CD14-positive monocyte (primary cell): ENCODE results near the gene MICB. TPM values are rescaled to one million over a fixed set of nuclear protein-coding genes. Genes with fewer than 3 reads are reported as not detected.

Experiments
- DNase-seq, 3 donors: peaks; one replicate each; pipeline ENCODE4 v3.0.0-alpha.2; 2011 to 2022
- H2AFZ ChIP-seq: 2 replicates; pipeline ENCODE4 v1.6.0; 2012; ENCODE audit warnings: mild to moderate bottlenecking, low read depth, low read length, inconsistent platforms; ENCODE audit not compliant: insufficient read depth, poor library complexity, severe bottlenecking
- H3K27ac ChIP-seq, 2 donors: 1 replicate in 1 of 2; 2 replicates in 1 of 2; pipeline ENCODE4 v1.5.1; 2012 to 2013; ENCODE audit warnings: low read length in 2 of 2, control low read depth in 1 of 2, inconsistent platforms in 1 of 2, low read depth in 1 of 2, mild to moderate bottlenecking in 1 of 2
- H3K27me3 ChIP-seq, 2 donors: one replicate each; pipeline versions ENCODE4 v1.6.0 to v1.6.1; 2011 to 2013; ENCODE audit warnings: low read length in 2 of 2; ENCODE audit not compliant: control insufficient read depth in 2 of 2, insufficient read depth in 2 of 2
- H3K36me3 ChIP-seq, 2 donors: replicated peaks in 1 of 2; 1 replicate in 1 of 2; 2 replicates in 1 of 2; pipeline versions ENCODE4 v1.5.1 to v1.6.1; 2012 to 2013; ENCODE audit warnings: low read length in 2 of 2, control low read depth in 1 of 2, inconsistent platforms in 1 of 2, mild to moderate bottlenecking in 1 of 2; ENCODE audit not compliant: insufficient read depth in 2 of 2, control insufficient read depth in 1 of 2
- H3K4me1 ChIP-seq, 2 donors: 1 replicate in 1 of 2; 2 replicates in 1 of 2; pipeline versions ENCODE4 v1.5.1 to v1.6.1; 2012 to 2013; ENCODE audit warnings: low read length in 2 of 2, control low read depth in 1 of 2, inconsistent platforms in 1 of 2, mild to moderate bottlenecking in 1 of 2, moderate library complexity in 1 of 2; ENCODE audit not compliant: insufficient read depth in 2 of 2, control insufficient read depth in 1 of 2
- H3K4me2 ChIP-seq: replicated peaks from 2 replicates; pipeline ENCODE3; 2012; ENCODE audit warnings: low read length, moderate library complexity, mild to moderate bottlenecking; ENCODE audit not compliant: poor library complexity, severe bottlenecking; ENCODE audit errors: extremely low read depth
- H3K4me3 ChIP-seq, 3 experiments: fragments of 200-600 bp in 1 of 3; sonication (generic) in 1 of 3; replicated peaks in 1 of 3; 1 replicate in 2 of 3; 2 replicates in 1 of 3; pipeline ENCODE4 v1.5.1; 2011 to 2013; ENCODE audit warnings: low read length in 3 of 3, mild to moderate bottlenecking in 3 of 3, control low read depth in 2 of 3, low read depth in 2 of 3, inconsistent platforms in 1 of 3, moderate library complexity in 1 of 3
- H3K79me2 ChIP-seq: 2 replicates; pipeline ENCODE4 v1.6.0; 2012; ENCODE audit warnings: mild to moderate bottlenecking, control low read depth, inconsistent platforms, low read length, moderate library complexity; ENCODE audit not compliant: insufficient read depth
- H3K9ac ChIP-seq: 2 replicates; pipeline ENCODE4 v1.6.0; 2017; ENCODE audit warnings: low read length, mild to moderate bottlenecking; ENCODE audit not compliant: insufficient read depth, poor library complexity, severe bottlenecking
- H3K9me3 ChIP-seq, 2 donors: replicated peaks in 1 of 2; 1 replicate in 1 of 2; 2 replicates in 1 of 2; pipeline versions ENCODE4 v1.5.1 to v1.6.1; 2012 to 2013; ENCODE audit warnings: low read length in 2 of 2, control low read depth in 1 of 2; ENCODE audit not compliant: control insufficient read depth in 1 of 2, insufficient read depth in 1 of 2
- H4K20me1 ChIP-seq: 2 replicates; pipeline ENCODE4 v1.6.0; 2012; ENCODE audit warnings: mild to moderate bottlenecking, low read length, control low read depth, moderate library complexity; ENCODE audit not compliant: insufficient read depth
- H3K27ac Mint-ChIP-seq, 7 donors: one replicate each; pipeline ENCODE4 v1.8.0; 2020; ENCODE audit warnings: mild to moderate bottlenecking in 7 of 7, mixed read lengths in 7 of 7, moderate library complexity in 6 of 7, inconsistent platforms in 2 of 7
- H3K27me3 Mint-ChIP-seq, 3 donors: one replicate each; pipeline ENCODE4 v1.8.0; 2021 to 2022; ENCODE audit warnings: low read depth in 3 of 3, mild to moderate bottlenecking in 3 of 3, mixed read lengths in 3 of 3, moderate library complexity in 3 of 3, inconsistent platforms in 1 of 3
- H3K36me3 Mint-ChIP-seq, 2 donors: one replicate each; pipeline ENCODE4 v1.8.0; 2020; ENCODE audit warnings: mixed read lengths in 2 of 2, inconsistent platforms in 1 of 2, mild to moderate bottlenecking in 1 of 2
- H3K4me1 Mint-ChIP-seq: one replicate; pipeline ENCODE4 v1.8.0; 2020; ENCODE audit warnings: mild to moderate bottlenecking, mixed read lengths
- H3K4me3 Mint-ChIP-seq, 2 donors: one replicate each; pipeline ENCODE4 v1.8.0; 2020; ENCODE audit warnings: mild to moderate bottlenecking in 2 of 2, mixed read lengths in 2 of 2, moderate library complexity in 1 of 2
- H3K9me3 Mint-ChIP-seq, 7 donors: one replicate each; pipeline ENCODE4 v1.8.0; 2020 to 2022; ENCODE audit warnings: mixed read lengths in 7 of 7, mild to moderate bottlenecking in 6 of 7, moderate library complexity in 6 of 7, inconsistent platforms in 2 of 7
- whole genome bisulfite sequencing: methylation state at CpG from one replicate; pipeline ENCODE4 v1.1.5; 2013; ENCODE audit warnings: missing lambda C conversion rate; ENCODE audit not compliant: insufficient coverage; 5-methylcytosine and 5-hydroxymethylcytosine counted together
- intact Hi-C, 2 donors: fragments of 100-400 bp; cut with micrococcal nuclease; formaldehyde crosslinking; loops; one replicate each; pipeline versions ENCODE4 v1.15.0 to v1.15.1; 2023
- polyA plus RNA-seq, 3 donors: library from polyadenylated mRNA; depleted of rRNA in 1 of 3; unstranded in 2 of 3; stranded (reverse) in 1 of 3; fragments of 300-500 nt in 2 of 3; fragments of >200 nt in 1 of 3; fragmentation: Illumina TruSeq in 2 of 3; gene quantifications; 1 replicate in 2 of 3; 2 replicates in 1 of 3; pipeline ENCODE4 v1.2.3, GENCODE V29; 2012 to 2021
- TF ChIP-seq, protein P1 (sequence below): fragments of 200-600 bp; IDR thresholded peaks from one replicate; pipeline ENCODE4 v1.8.0; 2022; ENCODE audit warnings: antibody characterized with exemption, mild to moderate bottlenecking

MICB gene
- polyA plus RNA-seq, 3 donors: 8.1 to 34.8 (median 11.4) TPM

DNA sequence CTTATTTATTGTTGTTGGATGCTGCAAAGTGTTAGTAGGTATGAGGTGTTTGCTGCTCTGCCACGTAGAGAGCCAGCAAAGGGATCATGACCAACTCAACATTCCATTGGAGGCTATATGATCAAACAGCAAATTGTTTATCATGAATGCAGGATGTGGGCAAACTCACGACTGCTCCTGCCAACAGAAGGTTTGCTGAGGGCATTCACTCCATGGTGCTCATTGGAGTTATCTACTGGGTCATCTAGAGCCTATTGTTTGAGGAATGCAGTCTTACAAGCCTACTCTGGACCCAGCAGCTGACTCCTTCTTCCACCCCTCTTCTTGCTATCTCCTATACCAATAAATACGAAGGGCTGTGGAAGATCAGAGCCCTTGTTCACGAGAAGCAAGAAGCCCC is 12.1 kb downstream of the MICB start:
- Histone ChIP-seq H3K79me2 (peaks cover 24% of the 10 kb centered on the region), H4K20me1 (peaks cover 41% of the 10 kb centered on the region), H3K27me3 (no peaks in the 10 kb centered on the region), H3K27ac (no peak overlapping the region), H3K36me3 (peaks cover 60 to 65% of the 10 kb centered on the region in 2 donors), H3K9me3 (no peaks in the 10 kb centered on the region), H3K4me2 (no peak overlapping the region), H3K9ac (no peak overlapping the region), H3K4me1 (no peaks in the 10 kb centered on the region), H3K4me3 (no peak overlapping the region), H2AFZ (no peak overlapping the region)
- no peak overlapping the region for H3K4me3 Mint-ChIP-seq
- H3K27ac Mint-ChIP-seq: peak overlapping the region in 1 of 7 donors; percentile 44
- H3K4me1 Mint-ChIP-seq: peaks cover 1% of the 10 kb centered on the region
- H3K9me3 Mint-ChIP-seq: no peaks in the 10 kb centered on the region
- H3K27me3 Mint-ChIP-seq: peaks cover 0 to 3% (median 0%) of the 10 kb centered on the region in 3 donors
- 100% methylated on average over 1 of the region's 4 CpGs for WGBS
- peaks cover 65 to 74% of the 10 kb centered on the region in 2 donors for H3K36me3 Mint-ChIP-seq
- intact Hi-C loops: no loop called here
- no peak for DNase-seq
- TF ChIP-seq, protein P1, sequence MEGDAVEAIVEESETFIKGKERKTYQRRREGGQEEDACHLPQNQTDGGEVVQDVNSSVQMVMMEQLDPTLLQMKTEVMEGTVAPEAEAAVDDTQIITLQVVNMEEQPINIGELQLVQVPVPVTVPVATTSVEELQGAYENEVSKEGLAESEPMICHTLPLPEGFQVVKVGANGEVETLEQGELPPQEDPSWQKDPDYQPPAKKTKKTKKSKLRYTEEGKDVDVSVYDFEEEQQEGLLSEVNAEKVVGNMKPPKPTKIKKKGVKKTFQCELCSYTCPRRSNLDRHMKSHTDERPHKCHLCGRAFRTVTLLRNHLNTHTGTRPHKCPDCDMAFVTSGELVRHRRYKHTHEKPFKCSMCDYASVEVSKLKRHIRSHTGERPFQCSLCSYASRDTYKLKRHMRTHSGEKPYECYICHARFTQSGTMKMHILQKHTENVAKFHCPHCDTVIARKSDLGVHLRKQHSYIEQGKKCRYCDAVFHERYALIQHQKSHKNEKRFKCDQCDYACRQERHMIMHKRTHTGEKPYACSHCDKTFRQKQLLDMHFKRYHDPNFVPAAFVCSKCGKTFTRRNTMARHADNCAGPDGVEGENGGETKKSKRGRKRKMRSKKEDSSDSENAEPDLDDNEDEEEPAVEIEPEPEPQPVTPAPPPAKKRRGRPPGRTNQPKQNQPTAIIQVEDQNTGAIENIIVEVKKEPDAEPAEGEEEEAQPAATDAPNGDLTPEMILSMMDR: no peak

DNA sequence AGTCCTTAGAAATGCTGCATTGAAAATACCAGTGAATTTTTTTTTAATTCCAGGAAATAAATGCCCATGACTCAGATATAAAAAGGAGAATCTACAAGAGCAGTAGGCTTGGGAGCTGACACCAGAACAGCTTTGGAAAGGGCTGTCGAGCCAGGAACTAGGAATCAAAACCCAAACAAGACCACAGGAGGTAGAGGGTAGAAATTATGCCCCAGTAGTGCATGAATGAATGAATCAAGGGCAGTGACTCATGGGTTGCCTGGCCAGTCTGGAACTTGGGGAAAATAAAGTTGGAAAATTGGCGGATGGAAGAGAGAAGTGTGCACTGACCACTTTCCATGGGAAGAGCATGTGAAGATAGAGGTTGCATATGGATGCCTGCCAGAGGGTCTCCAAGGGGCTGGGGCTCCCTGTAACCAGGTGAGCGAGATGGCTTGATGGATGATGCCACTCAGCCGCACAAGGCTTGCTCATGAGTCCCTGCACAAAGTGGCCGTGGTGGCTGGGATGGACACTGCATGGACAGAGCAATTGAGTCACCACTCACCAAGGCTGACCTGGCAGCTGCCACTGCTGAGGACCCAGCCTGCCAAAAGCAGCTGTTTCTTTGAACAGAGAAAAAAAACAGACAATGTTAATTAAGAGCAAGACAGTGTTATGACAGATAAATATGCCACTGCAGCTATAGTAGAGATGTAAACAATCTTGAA is 15.7 kb downstream of the MICB start:
- peaks cover 25 to 29% of the 10 kb centered on the region in 2 donors for H3K36me3 ChIP-seq
- H3K79me2 ChIP-seq: no peaks in the 10 kb centered on the region
- H3K4me2 ChIP-seq: no peak overlapping the region
- no peak overlapping the region for H3K27ac ChIP-seq
- Mint-ChIP-seq H3K4me3 (no peak overlapping the region), H3K27me3 (peaks cover 0 to 2% (median 1%) of the 10 kb centered on the region in 3 donors), H3K9me3 (no peaks in the 10 kb centered on the region), H3K4me1 (peaks cover 25% of the 10 kb centered on the region), H3K36me3 (peaks cover 30 to 38% of the 10 kb centered on the region in 2 donors), H3K27ac (no peak overlapping the region)
- TF ChIP-seq, protein P1: no peak
- no peaks in the 10 kb centered on the region for H3K27me3 ChIP-seq
- H3K9ac ChIP-seq: no peak overlapping the region
- H2AFZ ChIP-seq: no peak overlapping the region
- peaks cover 10% of the 10 kb centered on the region for H4K20me1 ChIP-seq
- no peaks in the 10 kb centered on the region for H3K9me3 ChIP-seq
- no peak overlapping the region for H3K4me3 ChIP-seq
- no peak for DNase-seq
- WGBS: 93% methylated on average over 4 of the region's 5 CpGs
- peaks cover 21 to 22% of the 10 kb centered on the region in 2 donors for H3K4me1 ChIP-seq
- intact Hi-C loops: no loop called here
